HTERT RPE-1 (cell line): ENCODE measurements around the gene MISP.
"Not testable (repeated sequence)": the region's sequence is repeated elsewhere in the genome, so short reads cannot be mapped to it uniquely, and the experiment has no call there.

Experiments
- in situ Hi-C: fragments of 300-500 bp; cut with MboI; formaldehyde crosslinking; loops from 4 replicates; pipeline ENCODE4 v1.14.3; 2020; ENCODE audit warnings: low sequenced_read_pairs

Gene MISP

DNA sequence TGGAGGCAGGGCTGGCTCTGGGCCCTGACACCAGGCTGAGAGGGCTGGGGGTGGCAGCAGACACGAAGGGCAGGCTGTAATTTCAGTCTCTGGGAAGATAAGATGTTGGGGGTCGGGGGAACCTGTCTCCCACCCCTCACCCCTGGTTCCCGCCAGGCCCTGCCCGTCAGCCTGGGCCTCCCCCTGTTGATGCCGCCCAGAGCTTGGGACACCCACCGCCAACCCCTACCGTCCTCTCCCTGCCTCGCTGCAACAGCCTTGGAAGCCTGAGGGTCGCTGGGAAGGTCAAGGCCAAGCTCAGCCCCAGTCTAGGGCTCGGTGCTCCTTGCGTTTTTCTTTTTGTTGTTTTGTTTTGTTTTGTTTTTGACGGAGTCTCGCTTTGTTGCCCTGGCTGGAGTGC is 27.7 kb upstream of the MISP start:
- in situ Hi-C loops: no loop called here

DNA sequence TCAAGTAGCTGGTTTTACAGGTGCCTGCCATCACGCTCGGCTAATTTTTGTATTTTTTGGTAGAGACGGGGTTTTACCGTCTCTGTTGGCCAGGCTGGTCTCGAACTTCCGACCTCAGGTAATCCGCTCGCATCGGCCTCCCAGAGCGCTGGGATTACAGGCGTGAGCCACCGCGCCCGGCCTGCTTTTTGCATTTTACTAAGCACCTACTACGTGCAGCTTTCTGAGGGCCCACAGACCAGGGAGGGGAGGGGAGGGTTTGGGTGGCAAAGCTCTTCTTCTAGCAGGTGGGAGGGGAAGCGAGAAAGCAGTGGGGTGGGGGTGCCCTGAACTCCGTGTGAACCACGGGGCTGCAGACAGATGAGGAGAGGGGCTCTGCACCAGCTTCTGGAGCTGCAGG is 27.2 kb upstream of the MISP start:
- in situ Hi-C loops: no loop called here

DNA sequence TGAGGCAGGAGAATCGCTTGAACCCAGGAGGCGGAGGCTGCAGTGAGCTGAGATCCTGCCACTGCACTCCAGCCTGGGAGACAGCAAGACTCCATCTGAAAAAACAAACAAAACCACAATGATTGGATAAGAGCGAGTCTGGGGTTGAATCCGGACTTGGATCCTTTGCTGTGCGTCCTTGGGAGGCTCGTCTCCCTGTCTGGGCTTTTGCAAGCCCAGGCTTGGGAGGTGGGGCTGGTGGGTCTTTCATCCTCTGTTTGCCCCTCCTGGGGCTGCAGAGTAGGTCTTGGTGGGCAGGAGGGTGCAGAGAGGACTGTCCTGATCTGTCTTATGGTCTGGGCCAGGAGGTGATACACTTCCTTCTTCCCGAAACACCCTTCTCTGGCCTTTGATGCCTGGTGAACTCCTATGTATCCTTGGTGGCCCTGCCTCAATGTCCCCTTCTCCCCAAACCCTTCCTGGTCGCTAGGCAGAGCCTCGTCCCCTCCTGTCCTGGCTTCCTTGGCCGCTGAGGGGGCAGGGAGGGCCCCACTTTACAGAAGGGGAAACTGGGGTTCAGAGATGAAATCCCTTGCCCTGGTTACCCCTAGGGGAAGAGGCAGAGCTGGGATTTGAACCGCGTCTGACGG is 25.3 kb upstream of the MISP start:
- in situ Hi-C loops: no loop called here

DNA sequence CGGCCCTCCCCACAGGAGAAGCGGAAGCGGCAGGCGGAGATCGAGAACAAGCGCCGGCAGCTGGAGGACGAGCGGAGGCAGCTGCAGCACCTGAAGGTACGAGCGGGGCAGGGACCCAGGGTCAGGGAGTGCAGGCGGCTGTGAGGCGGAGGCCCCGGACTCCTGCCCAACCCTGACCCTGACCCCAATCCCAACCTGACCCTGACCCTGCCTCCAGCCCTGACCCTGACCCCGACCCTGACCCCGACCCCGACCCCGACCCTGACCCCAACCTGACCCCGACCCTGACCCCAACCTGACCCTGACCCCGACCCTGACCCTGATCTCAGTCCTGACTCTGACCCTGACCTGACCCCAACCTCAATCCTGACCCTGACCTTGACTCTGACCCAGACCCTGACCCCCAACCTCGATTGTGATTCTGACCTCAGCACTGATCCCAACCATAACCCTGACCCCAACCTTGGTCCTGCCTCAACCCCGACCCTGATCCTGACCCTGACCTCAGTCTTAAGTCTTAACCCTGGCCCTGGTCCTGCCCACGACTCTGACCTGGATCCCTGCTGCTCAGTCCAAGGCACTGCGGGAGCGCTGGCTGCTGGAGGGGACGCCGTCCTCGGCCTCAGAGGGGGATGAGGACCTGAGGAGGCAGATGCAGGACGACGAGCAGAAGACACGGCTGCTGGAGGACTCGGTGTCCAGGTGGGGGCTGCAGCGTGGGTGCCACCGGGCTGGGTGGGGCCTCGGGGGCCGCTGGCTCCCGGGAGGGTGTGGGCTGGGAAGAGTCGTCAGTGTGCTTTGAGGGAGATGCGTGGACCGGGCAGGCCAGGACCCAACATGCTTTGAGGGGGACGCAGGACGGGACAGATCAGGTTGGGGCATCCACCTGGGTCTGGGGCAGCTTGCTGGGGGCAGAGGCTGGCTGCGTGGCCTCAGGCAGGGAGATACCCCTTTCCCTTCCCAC is 23.6 kb upstream of the MISP start:
- in situ Hi-C loops: no loop called here

DNA sequence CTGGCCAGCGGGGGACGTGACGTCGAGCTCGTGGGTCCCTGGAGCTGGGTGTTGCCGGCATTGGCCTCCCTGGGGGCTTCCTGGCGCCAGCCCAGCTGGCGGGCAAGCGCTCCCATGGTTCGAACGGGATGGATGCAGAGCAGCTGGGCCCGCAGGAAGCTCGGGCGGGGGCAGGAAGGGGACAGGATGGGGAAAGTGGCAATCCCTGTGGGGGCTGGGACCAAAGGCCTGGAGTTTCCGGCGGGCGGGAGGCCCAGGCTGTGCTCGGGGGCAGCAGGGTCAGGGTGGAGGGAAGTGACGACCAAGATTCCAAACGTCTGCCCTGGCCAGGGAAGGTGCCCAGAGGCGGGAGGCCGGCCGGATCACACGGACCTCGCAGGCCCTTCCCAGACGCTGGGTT is 22.9 kb upstream of the MISP start:
- in situ Hi-C loops: no loop called here

DNA sequence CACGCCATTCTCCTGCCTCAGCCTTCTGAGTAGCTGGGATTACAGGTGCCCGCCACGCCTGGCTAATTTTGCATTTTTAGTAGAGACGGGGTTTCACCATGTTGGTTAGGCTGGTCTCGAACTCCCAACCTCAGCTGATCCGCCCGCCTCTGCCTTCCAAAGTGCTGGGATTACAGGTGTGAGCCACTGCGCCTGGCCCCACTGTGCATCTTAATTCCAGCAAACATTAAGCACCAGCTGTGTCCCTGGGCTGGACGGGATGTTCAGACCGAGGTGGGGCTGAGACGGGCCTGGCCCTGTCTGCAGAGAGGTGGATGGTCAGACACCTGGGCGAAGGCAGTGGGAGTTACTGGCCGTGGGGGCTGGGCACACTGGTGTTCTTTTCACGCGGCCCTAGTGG is 21.3 kb upstream of the MISP start:
- in situ Hi-C loops: not testable (repeated sequence)

DNA sequence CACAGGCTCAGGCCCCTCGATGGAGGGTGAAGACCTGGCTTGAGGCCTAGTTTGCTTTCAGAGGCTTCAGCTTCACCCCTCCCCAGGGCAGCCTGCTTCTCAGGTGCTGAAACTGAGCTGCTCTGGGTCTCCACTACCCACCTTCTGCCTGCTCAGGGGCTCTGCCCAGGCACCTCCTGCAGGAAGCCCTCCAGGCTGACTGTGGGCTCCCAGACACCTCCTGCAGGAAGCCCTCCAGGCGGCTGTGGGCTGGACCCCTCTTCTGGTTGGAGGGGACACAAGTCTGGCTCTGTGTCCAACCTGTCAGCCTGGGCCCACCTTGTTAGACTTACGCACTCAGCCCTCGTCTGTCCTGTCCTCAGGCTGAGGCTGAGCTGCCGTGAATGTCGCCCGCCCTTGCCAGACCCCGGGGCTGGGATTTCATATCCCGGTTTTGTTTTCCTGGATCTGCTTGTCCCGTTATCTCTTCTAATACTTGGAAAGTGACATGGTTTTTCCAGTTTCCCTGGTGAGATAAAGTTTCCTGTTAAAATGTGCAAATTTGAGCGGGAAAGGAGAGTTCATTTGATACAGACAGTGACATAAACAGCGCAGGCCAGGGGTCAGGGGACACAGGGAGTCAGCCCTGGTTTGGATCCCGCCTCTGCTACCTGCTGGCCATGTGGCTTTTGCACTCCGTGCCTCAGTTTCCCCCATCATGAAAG is 20.8 kb upstream of the MISP start:
- in situ Hi-C loops: no loop called here

DNA sequence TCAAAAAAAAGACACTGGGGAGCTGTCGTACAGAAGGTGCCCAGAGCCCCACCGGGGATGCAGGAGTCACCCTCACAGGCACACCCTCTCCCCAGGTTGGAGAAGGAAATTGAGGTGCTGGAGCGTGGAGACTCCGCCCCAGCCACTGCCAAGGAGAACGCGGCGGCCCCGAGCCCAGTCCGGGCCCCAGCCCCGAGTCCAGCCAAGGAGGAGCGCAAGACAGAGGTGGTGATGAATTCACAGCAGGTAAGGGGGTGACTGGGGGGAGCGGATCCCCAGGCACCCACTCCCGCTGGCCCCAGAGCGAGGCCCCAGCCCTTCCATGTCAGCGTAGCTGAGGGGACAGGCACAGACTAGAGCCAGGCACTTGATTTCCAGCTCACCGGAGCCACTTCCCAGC is 19.9 kb upstream of the MISP start:
- in situ Hi-C loops: no loop called here

DNA sequence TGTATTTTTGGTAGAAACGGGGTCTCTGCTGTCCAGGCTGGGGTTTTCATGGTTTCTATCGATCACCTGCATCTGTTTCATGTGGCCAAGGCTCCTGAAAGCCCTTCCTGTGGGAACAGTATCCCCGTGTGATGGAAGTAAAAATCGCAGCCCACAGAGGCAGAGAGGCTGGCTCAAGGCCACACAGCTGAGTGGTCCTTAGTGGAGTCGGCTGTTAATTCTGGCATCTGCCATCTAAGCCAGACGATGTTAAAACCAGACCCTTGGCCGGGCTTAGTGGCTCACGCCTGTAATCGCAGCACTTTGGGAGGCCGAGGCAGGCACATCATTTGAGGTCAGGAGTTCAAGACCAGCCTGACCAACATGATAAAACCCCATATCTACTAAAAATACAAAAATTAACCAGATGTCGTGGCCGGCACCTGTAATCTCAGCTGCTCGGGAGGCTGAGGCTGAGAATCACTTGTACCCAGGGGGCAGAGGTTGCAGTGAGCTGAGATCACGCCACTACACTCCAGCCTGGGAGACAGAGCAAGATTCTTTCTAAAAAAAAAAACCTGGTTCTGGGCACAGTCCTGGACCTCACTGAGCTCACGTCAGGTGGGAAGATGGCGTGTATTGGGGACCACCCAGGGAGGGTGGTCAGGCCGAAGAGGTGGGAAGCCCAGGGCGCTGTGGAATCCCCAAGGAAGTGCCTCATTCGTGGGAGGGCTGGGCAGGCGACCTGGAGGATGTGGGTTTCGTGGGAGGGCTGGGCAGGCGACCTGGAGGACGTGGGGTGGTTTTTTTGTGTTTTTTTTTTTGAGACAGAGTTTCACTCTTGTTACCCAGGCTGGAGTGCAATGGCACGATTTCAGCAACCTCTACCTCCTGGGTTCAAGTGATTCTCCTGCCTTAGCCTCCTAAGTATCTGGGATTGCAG is 18.5 kb upstream of the MISP start:
- in situ Hi-C loops: no loop called here

DNA sequence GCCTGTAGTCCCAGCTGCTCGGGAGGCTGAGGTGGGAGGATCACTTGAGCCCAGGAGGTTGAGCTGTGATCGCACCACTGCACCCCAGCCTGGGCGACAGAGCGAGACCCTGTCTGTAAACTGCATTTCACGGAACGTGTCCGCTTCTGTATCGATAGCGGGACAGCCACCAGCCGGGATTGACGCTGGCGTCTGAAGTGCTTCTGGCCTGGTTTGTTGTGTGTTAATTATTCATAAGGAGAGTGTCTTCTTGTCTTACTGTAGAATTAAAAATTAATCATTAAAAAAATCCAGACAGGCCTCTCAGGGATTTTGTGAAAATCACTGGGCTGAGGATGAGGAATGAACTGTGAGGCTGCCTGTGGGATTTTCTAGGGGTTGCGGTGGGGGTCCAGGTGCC is 16.2 kb upstream of the MISP start:
- in situ Hi-C loops: no loop called here

DNA sequence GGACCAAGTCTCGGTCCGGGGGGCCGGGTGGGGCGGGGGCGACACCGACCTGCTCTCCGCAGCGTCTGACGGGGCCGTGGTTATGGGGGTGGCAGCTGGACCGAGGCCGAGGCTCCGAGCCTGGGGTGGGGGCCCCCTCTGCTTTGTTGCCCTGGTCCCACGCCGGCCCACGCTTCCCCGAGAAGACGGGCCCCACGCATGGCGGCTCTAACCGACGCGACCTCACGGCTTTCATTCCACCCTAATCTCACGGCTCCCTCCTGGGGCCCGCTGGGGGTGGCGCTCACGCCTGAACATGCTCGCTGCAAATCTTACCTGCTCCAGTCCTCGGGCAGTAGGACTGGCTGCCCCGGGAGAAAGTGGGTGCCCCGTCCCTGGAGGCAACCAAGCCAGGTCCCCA is 14.8 kb upstream of the MISP start:
- in situ Hi-C loops: no loop called here

DNA sequence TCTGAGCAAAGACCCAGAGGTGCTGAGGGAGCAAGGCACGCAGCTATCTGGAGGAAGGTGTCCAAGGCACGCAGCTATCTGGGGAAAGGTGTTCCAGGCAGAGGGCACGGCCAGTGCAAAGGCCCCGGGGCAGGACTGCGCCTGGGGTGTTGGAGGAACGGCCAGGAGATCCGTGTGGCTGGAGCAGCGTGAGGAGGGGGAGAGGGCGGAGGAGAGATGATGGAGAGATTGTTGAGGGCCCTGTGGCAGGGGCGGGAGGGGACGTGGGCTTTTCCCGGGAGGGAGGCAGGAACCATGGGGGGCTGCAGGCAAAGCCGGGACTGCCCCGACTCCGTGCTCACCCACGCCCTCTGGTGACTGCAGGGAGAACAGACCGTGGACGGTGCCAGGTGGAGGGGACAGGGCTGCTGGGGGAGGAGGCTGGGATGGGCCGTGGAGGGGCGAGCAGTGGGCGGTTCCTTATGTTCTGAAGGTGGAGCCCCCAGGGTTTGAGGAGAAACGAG is 13.3 kb upstream of the MISP start:
- in situ Hi-C loops: no loop called here

DNA sequence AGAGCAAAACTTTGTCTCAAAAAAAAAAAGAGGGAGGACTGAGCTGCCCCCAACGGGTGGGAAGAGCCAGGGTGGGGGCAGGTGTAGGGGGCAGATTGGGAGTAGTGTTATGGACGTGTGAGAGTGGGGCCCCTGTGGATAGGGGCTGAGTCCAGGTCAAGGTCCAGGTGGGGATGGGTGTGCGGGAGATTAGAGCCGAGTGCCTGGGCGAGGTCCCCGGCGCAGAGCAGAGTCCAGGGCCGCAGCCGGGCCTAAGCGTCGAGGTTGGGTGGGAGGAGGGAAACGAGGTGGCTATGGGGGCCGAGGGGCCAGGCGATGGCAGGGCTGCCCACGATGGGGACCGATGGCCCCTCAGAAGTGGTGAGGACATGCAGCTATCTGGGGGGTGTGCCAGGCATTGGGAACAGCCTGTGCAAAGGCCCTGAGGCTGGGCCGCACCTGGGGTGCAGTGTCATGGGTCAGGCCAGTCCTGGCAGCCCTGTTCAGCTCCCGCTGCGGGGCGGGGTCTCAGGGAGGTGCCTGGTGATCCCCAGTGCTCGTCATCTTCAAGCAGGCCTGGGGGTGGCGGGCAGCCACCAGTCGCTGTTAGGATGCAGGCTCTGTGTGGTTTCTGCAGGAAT is 12.3 kb upstream of the MISP start:
- in situ Hi-C loops: no loop called here

DNA sequence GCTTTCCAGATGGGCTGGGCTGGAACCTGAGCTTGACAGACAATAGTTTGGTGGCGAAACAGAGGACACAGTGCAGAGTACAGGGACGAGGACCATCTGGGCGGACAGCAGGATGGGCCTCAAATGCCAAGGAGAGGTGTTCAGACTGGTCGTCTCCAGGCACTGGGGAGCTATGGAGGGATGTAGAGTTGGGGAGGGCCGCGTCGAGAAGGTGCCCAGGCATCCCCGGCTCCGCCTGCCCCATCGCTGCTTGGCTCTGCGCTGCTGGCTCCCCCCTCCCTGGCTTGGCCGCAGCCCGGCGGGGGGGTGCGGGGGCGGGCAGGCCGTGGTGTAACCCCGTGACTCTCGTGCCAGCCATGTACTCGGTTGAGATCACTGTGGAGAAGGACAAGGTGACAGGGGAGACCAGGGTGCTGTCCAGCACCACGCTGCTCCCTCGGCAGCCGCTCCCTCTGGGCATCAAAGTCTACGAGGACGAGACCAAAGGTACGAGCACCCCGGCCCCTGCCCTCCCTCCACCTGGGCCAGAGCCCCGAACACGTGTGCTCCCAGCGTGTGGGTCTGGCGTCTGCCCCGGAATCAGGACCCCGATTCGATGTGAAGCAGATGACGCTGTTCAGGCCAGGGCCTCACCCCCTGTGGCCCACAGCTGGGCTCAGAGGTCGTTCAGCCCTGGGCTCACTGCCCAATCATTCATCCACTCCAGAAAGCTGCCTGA is 10.8 kb upstream of the MISP start:
- in situ Hi-C loops: no loop called here

DNA sequence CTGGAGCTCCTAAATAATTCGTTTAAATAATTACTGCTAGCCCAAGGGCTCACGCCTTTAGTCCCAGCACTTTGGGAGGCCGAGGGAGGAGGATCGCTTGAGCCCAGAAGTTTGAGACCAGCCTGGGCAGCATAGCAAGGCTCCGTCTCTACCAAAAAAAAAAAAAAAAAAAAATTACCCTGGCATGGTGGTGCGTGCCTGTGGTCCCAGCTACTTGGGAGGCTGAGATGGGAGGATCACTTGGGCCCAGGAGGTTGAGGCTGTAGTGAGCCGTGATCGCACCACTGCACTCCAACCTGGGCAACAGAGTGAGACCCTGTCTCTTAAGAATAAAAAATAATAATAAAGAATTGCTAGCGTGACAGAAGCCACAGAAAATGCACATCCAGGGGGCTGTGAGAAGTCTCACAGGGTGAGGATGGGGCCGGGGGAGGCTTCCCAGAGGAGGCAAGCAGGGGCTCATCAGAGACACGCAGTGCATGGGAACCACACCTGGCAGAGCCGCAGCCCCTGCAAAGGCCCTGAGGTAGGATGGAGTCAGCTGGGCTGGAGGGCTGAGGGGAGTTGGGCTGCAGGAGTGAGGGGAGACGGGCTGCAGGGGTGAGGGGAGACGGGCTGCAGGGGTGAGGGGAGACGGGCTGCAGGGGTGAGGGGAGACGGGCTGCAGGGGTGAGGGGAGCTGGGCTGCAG is 10.0 kb upstream of the MISP start:
- in situ Hi-C loops: not testable (repeated sequence)

DNA sequence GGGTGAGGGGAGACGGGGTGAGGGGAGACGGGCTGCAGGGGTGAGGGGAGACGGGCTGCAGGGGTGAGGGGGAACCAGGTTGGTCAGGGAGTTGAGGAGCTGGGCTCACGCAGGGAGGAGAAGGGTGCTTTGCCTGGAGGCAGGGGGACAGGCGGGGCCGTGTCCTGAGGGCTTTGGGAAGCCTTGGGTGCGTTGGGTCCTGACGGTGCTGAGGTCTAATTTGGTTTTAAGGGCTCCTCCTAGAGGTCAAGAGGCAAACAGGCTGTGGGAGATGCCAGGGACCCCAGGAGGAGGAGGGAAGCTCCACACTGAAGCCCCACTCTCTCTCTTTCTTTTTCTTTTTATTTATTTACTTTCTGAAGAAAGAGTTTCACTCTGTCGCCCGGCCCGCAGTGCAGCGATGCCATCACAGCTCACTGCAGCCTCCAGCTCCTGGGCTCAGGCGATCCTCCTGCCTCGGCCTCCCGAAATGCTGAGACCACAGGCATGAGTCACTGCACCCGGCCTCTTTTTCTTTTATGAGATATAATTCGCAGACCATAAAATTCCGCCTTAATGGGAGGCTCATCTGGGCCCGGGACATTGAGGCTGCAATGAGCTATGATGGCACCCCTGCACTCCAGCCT is 9.3 kb upstream of the MISP start:
- in situ Hi-C loops: no loop called here

DNA sequence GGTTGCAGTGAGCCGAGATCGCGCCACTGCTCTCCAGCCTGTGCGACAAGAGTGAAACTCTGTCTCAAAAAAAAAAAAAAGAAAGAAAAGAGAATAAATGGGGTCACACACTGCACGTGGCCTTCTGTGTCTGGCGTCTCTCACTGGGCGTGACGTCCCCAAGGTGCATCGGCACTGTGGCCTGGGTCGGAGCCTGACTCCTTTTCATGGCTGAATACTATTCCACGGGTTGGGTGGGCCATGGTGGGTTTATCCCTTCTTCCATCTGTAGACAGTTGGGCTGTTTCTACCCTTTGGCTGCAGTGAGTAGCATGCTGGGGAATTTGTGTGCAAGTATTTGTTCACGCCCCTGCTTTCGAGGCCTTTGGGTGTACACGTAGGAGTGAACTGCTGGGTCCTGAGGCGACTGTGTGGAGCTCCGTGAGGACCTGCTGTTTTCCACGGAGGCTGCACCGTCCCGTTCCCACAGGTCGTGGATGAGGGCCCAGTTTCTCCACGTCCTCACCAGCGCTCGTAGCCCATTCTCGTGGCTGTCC is 8.3 kb upstream of the MISP start:
- in situ Hi-C loops: no loop called here

DNA sequence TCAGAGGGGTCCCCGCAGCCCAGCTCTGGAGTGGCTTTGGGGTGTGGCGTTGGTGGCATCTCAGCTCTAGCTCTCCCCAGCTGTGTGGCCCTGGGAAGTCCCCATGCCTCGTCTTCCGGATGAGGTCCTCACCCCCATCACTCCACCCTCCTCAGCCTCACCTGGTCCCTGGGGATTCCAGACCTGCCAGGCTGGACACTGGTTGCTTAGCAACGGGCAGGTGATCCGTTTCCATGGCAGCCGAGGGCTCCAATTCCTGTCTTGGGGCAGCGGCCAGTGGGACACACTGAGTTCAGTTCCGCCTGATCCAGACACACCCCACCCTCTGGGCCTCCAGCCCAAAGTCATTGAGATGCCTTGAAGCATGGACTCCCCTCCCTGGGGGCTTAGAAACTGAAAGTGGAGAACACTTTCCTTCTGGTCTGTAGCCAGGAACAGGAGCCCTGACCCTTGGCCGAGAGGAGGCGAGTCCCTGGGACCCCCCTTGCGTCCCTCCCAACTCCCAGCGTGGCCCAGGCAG is 7.7 kb upstream of the MISP start:
- in situ Hi-C loops: no loop called here
